HG03457 (cell line): ENCODE data around the gene ALCAM.
"Not testable (repeated sequence)": the region's sequence is repeated elsewhere in the genome, so short reads cannot be mapped to it uniquely, and the experiment has no call there.

Experiments used
- ATAC-seq: cut with Tn5 transposase; IDR thresholded peaks from one replicate; pipeline ENCODE4 v1.9.1; 2021; ENCODE audit warnings: moderate number of reproducible peaks; ENCODE audit not compliant: unreplicated experiment

ALCAM gene

GRCh38 chr3:105385819-105386508 lies 19.3 kb downstream of the ALCAM start:
- ATAC-seq: no peak

- ATAC-seq: no peak
Observed at GRCh38 chr3:105387122-105387751, 20.5 kb downstream of the ALCAM start.

GRCh38 chr3:105388176-105388575 lies 21.5 kb downstream of the ALCAM start:
- ATAC-seq: no peak

- not testable (repeated sequence) for ATAC-seq
Observed at GRCh38 chr3:105389759-105390158, 23.1 kb downstream of the ALCAM start.

GRCh38 chr3:105392598-105392997 lies 25.9 kb downstream of the ALCAM start:
- ATAC-seq: not testable (repeated sequence)

- no peak for ATAC-seq
Observed at GRCh38 chr3:105394177-105394576, 27.5 kb downstream of the ALCAM start.

GRCh38 chr3:105397974-105398373 lies 31.3 kb downstream of the ALCAM start:
- ATAC-seq: no peak

DNA sequence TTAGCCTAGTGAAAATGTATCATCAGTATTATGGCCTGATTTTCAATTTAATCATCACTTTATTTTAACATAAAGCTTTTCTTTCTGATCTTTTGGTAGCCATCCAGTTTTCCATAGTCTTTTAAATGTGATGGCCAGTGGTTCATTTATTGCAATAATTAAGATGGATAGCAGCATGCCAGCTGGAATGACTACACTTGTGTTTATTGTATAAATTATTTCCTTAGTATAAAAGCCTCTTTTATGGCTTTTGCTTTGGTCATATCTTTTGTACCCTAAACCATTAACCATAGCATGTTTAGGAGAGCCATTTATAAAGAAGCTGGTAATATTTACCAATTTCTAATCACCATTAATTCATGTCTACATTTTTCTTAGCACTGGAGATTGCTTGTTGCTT lies 31.7 kb downstream of the ALCAM start:
- ATAC-seq: no peak

GRCh38 chr3:105399062-105399461 lies 32.4 kb downstream of the ALCAM start:
- ATAC-seq: no peak

- ATAC-seq: no peak
Observed at GRCh38 chr3:105399611-105400010, 32.9 kb downstream of the ALCAM start.

DNA sequence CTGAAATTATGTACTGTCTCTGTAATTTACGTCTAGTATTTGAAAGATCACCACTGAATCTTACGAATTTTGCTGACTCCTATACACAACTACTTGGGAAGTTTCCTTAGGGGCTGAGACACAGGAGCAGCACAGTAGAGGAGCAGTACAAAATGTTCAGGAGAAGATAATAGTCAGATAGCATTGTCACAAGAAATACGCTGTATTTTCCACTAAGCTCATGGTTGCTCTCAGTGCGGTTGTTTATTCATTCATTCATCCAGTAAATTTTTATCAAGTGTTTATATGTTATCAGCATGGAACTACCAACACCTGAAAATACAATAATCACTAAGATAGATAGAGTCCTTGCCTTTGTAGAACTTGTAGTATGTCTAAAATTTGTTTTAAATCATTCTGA lies 34.5 kb downstream of the ALCAM start:
- ATAC-seq: no peak

- no peak for ATAC-seq
Observed at GRCh38 chr3:105401691-105402149, 35.0 kb downstream of the ALCAM start.

- ATAC-seq: no peak
Observed at GRCh38 chr3:105402287-105402801, 35.6 kb downstream of the ALCAM start.

DNA sequence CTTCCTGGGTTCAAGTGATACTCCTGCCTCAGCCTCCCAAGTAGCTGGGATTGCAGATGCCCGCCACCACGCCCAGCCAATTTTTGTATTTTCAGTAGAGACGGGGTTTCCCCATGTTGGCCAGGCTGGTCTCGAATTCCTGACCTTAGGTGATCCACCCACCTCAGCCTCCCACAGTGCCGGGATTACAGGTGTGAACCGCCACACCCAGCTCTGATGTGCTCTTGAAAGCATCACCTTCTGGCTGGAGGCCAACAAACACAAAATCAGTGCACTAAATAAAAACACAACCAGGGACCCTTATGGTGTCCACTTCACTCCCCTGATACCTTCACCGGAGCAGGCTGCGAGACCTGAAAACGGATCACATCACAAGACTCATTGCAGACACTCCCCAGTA lies 36.3 kb downstream of the ALCAM start:
- not testable (repeated sequence) for ATAC-seq

DNA sequence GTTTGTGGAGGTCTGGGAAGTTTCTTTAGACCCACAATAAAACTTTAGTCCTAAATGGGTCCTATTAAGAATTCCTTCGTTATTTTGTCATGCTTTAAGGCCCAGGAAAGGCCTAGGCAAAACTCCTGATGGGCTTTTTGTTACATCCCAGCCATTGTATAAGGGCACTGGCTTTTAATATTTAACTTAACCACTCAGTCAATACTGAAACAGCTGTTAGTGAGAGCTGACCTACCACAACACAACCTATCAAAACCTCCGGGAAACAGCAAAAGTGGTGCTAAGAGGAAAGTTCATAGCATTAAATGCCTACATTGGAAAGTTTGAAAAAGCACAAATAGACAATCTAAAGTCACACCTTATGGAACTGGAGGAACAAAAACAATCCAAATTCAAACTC lies 39.6 kb downstream of the ALCAM start:
- ATAC-seq: no peak

DNA sequence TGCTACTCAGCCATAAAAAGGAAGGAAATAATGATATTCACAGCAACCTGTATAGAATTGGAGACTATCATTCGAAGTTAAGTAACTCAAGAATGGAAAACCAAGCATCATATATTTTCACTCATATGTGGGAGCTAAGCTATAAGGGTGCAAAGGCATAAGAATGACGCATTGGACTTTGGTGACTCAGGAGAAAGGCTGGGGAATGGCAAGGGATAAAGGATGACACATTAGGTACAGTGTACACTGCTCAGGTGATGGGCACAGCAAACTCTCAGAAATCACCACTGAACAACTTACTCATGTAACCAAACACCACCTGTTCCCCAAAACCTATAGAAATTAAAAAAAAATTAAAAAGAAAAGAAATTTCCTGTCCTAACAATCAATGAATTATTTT lies 42.7 kb downstream of the ALCAM start:
- no peak for ATAC-seq

DNA sequence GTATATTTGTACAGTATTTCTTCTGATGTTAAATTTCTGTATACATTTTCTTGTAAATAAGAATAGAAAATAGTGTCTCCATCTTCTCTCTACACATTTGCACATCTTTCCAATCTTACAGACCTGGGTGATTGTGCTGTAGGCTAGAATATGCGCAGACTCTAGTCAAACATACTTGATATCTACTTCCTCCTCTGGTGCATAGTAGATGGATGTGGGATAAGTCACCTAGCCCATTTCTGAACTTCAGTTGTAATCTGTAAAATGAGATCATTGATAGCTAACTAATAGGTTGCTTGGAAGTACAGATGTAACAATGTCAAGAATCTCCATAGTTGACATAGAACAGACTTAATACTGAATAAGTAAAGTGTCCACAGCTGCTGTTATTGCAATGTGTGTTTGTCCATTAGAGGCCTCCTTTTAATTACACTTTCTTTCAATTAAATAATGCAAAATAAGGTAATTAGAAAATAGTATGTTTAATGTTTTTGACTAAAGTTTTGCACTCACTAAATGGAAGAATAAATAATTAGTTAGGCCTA lies 46.7 kb downstream of the ALCAM start:
- no peak for ATAC-seq

GRCh38 chr3:105414841-105415240 lies 48.1 kb downstream of the ALCAM start:
- ATAC-seq: no peak

GRCh38 chr3:105415951-105416350 lies 49.2 kb downstream of the ALCAM start:
- ATAC-seq: no peak

DNA sequence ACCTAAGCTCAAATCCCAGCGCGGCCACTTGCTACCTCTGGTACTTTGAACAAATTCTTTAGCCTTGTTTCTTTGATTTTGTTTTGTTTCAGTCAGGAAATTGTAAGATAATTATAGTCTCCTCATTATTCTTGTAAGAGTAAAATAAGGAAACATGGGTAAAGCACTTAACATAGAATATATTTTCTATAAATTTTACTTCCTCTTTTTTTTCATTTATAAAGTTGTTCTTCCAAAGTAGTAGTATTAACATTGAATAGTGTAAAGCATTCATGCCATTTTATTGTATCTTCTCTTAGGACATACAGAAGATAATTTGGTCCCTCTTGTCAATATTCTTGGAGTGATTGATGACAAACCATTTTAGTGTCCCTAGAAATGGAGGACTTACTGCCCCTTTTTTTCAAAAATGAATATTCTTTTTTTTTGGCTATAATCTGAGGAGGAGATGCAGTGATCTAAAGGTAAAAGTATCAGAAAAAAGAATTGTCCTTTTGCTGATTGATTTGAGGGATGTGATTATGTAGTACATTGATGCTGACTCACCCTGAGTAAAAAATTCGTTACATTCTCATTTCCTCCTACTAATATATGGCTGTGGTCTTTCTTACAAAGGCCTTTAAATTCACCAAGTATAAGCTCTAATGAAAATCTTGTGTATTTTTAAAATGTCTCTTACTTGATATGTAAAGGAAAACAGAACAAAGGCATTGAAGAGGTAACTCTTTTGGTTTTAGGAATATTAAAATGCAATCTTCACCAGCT lies 51.0 kb downstream of the ALCAM start:
- no peak for ATAC-seq

DNA sequence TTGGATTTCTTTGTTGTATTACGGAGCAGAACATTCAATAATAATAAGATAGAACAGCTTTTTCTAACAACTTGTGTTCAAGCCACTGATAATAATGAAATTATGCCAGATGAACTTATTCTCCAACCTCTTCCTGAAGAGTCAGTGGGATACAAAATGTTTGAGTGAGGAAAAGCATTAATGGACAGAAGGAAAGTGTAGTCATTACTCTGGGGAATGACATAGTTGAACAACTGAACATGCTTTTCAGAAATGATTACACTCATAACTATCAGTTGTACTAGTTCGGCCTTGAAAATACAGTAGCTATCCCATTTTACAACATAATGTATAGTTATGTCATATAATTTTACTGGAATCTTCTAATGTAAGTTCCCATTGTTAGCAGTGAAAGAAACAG lies 55.9 kb downstream of the ALCAM start:
- no peak for ATAC-seq
